Epithelial cell of proximal tubule (primary cell): ENCODE results near the gene DNTTIP2. TPM values are rescaled to one million over a fixed set of nuclear protein-coding genes. Genes with fewer than 3 reads are reported as not detected.
"Not testable (repeated sequence)": the region's sequence is repeated elsewhere in the genome, so short reads cannot be mapped to it uniquely, and the experiment has no call there.

ENCODE experiments used
- DNase-seq: peaks from one replicate; pipeline ENCODE4 v3.0.0-alpha.2; 2011; ENCODE audit warnings: low read depth
- H3K4me3 ChIP-seq: 2 replicates; pipeline ENCODE4 v1.5.1; 2011; ENCODE audit warnings: low read depth, mild to moderate bottlenecking, low read length
- total RNA-seq: library from RNA; depleted of rRNA; stranded (reverse); fragments of >200 nt; gene quantifications from 2 replicates; pipeline ENCODE4 v1.2.3, GENCODE V29; 2015
- TF ChIP-seq, protein P1 (sequence below): conservative IDR thresholded peaks from 2 replicates; pipeline ENCODE4 v1.5.1; 2012; ENCODE audit warnings: low read depth, mild to moderate bottlenecking, low read length

The DNTTIP2 gene
- total RNA-seq = 36.8 and 41.6 TPM in 2 replicates

- DNase-seq = peak; percentile 35
- TF ChIP-seq, protein P1, sequence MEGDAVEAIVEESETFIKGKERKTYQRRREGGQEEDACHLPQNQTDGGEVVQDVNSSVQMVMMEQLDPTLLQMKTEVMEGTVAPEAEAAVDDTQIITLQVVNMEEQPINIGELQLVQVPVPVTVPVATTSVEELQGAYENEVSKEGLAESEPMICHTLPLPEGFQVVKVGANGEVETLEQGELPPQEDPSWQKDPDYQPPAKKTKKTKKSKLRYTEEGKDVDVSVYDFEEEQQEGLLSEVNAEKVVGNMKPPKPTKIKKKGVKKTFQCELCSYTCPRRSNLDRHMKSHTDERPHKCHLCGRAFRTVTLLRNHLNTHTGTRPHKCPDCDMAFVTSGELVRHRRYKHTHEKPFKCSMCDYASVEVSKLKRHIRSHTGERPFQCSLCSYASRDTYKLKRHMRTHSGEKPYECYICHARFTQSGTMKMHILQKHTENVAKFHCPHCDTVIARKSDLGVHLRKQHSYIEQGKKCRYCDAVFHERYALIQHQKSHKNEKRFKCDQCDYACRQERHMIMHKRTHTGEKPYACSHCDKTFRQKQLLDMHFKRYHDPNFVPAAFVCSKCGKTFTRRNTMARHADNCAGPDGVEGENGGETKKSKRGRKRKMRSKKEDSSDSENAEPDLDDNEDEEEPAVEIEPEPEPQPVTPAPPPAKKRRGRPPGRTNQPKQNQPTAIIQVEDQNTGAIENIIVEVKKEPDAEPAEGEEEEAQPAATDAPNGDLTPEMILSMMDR = no peak
- peak within 1 kb of the TSS; percentile 97 for H3K4me3 ChIP-seq
Measured at GRCh38 chr1:93878889-93879586, at the start of gene DNTTIP2. TSS of gene DNTTIP2 (minus strand) at chr1:93879206. CDS start at chr1:93879148, 58 bp downstream.

DNA sequence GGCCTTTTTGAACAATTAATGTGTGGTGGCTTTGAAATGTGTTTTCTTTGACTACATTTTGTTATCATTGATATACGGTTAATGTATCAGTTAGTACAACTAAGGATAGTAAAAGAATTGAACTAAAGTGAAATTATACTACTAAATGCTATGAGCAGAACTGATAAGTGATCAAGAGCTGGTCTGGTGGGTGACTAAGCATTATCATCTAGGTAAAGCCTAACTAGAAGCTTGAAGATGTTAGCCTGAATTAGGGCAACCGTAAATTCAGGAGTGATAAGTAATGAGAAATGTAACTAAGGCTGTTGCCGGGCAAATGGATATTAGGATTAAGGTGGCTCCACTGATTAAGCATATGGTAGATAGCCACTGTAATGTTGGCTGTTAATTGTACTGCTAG is 46.2 kb upstream of the DNTTIP2 start:
- no peak for DNase-seq
- no peak overlapping the region for H3K4me3 ChIP-seq
- TF ChIP-seq, protein P1 = no peak

GRCh38 chr1:93919780-93920179 is 40.8 kb upstream of the DNTTIP2 start:
- no peak for DNase-seq
- TF ChIP-seq, protein P1 = no peak
- no peak overlapping the region for H3K4me3 ChIP-seq

- TF ChIP-seq, protein P1 = no peak
- H3K4me3 ChIP-seq = no peak overlapping the region
- no peak for DNase-seq
Measured at GRCh38 chr1:93917302-93917701, 38.3 kb upstream of the DNTTIP2 start.

DNA sequence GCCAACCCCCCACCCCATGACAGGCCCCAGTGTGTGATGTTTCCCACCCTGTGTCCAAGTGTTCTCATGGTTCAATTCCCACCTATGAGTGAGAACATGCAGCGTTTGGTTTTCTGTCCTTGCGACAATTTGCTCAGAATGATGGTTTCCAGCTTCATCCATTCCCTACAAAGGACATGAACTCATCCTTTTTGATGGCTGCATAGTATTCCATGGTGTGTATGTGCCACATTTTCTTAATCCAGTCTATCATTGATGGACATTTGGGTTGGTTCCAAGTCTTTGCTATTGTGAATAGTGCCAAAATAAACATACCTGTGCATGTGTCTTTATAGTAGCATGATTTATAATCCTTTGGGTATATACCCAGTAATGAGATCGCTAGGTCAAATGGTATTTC is 31.9 kb upstream of the DNTTIP2 start:
- not testable (repeated sequence) for DNase-seq, H3K4me3 ChIP-seq

DNA sequence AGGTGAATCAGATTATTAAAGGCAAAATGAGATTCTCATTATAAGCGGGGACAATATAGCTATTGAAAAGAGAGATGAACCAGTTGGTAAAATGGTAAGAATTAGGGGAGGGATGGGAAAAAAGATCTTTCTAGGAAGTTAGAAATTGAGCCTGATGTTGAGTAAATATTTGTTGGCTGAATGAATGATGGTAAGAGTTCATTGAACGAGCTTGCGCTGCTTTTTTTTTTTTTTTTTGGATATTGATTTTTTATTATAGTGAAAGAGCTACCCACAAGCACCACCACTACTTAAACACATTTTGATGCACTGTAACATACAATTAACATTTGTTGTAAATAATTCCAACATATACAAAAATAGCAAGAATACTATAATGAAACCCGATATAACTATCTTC is 31.3 kb upstream of the DNTTIP2 start:
- no peak for DNase-seq
- no peak overlapping the region for H3K4me3 ChIP-seq
- TF ChIP-seq, protein P1 = no peak

DNA sequence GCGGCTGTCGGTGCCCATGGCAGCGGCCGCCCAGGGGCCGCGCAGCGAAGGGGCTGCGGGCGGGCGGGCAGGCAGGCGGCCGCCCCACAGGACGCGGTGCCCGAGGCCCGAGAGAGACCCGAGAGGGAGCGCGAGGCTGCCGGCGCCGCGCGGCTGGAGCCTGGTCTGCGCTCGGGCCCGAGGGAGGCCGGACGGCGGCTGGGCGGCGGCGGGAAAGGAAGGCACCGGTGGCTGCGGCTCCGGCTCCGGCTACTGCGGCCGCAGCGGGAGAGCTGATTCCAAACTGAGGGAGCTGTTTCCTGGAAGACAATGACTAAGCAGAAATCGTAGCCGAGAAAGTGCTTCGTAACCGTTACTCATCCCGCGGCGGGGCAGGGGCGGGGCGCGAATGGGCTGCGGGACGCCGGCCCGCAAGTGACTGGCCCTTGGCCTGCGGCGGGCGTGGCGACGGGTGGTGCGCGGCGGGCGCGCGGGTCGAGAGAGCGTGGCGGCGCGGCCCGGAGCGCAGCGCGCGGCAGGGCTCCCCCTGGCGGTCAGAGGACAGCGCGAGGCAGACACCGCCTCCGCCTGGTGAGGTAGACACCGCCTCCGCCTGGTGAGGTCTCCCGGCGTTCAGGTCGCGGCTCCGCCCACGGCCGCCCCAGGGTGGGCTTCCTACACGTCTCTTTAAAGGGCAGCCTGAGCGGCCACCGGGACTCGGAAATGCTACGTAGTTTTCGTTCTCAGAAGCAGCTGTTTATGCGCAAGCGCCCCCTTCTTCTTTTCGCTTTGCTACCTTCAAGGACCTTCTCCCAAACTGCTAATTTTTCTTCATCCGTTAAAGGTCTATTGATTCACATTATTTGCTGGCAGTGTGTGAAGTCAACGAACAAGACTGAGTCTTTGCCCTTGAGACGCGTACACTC is 30.4 kb upstream of the DNTTIP2 start, which contains the start of gene GCLM:
TSS of gene GCLM (minus strand) at position 285 of the 905 bp plus-strand sequence. CDS start at position 18, 267 bp downstream.
- no peak for DNase-seq
- peak within 1 kb of the TSS; percentile 85 for H3K4me3 ChIP-seq
- TF ChIP-seq, protein P1 = peak; percentile 62
